CD8-positive, alpha-beta memory T cell (primary cell): ENCODE data around the gene DCDC2C. TPM values are rescaled to one million over a fixed set of nuclear protein-coding genes. Genes with fewer than 3 reads are reported as not detected.

Experiments
- CTCF ChIA-PET: fragments of 350-600 bp; sonication (Branson Sonifier 250); formaldehyde crosslinking; loops from one replicate; lab custom pipeline; 2021; ENCODE audit warnings: antibody characterized with exemption; lab: Charles Lee
- POLR2A ChIA-PET: fragments of 350-600 bp; sonication (Branson Sonifier 250); formaldehyde crosslinking; loops from one replicate; lab custom pipeline; 2021; ENCODE audit warnings: antibody characterized with exemption; lab: Charles Lee
- DNase-seq, 5 donors: peaks; one replicate each; pipeline versions ENCODE4 v3.0.0 to v3.0.0-alpha.2; 2020 to 2022; ENCODE audit warnings: mixed read lengths in 1 of 5
- H3K27ac ChIP-seq: one replicate; pipeline ENCODE4 v1.7.0; 2013; ENCODE audit warnings: low read depth, mild to moderate bottlenecking, low read length, moderate library complexity
- H3K27me3 ChIP-seq: 2 replicates; pipeline ENCODE4 v1.7.0; 2013; ENCODE audit warnings: low read length, mild to moderate bottlenecking; ENCODE audit not compliant: insufficient read depth, poor library complexity, severe bottlenecking
- H3K36me3 ChIP-seq: 2 replicates; pipeline ENCODE4 v1.7.0; 2013; ENCODE audit warnings: mild to moderate bottlenecking, low read length, moderate library complexity; ENCODE audit not compliant: insufficient read depth
- H3K4me1 ChIP-seq: 2 replicates; pipeline ENCODE4 v1.7.0; 2013; ENCODE audit warnings: mild to moderate bottlenecking, low read length, moderate library complexity; ENCODE audit not compliant: insufficient read depth
- H3K4me3 ChIP-seq: 2 replicates; pipeline ENCODE4 v1.7.0; 2013; ENCODE audit warnings: mild to moderate bottlenecking, low read length
- H3K9me3 ChIP-seq: 2 replicates; pipeline ENCODE4 v1.7.0; 2013; ENCODE audit warnings: mild to moderate bottlenecking, low read length
- H3K27ac Mint-ChIP-seq, 8 donors: one replicate each; pipeline ENCODE4 v1.8.0; 2020 to 2021; ENCODE audit warnings: mixed read lengths in 8 of 8, mild to moderate bottlenecking in 6 of 8, inconsistent platforms in 3 of 8, moderate library complexity in 3 of 8
- H3K27me3 Mint-ChIP-seq, 2 donors: one replicate each; pipeline ENCODE4 v1.8.0; 2020 to 2021; ENCODE audit warnings: mixed read lengths in 2 of 2, mild to moderate bottlenecking in 1 of 2, moderate library complexity in 1 of 2
- H3K36me3 Mint-ChIP-seq, 3 donors: one replicate each; pipeline ENCODE4 v1.8.0; 2020 to 2021; ENCODE audit warnings: mixed read lengths in 3 of 3, inconsistent platforms in 1 of 3, mild to moderate bottlenecking in 1 of 3
- H3K4me1 Mint-ChIP-seq, 3 donors: one replicate each; pipeline ENCODE4 v1.8.0; 2020 to 2021; ENCODE audit warnings: mixed read lengths in 3 of 3, inconsistent platforms in 1 of 3, mild to moderate bottlenecking in 1 of 3
- H3K4me3 Mint-ChIP-seq, 7 donors: one replicate each; pipeline ENCODE4 v1.8.0; 2020 to 2021; ENCODE audit warnings: mixed read lengths in 7 of 7, mild to moderate bottlenecking in 6 of 7, moderate library complexity in 4 of 7, inconsistent platforms in 2 of 7
- H3K9me3 Mint-ChIP-seq, 5 donors: one replicate each; pipeline ENCODE4 v1.8.0; 2020 to 2022; ENCODE audit warnings: mixed read lengths in 5 of 5, mild to moderate bottlenecking in 3 of 5, moderate library complexity in 2 of 5, inconsistent platforms in 1 of 5
- polyA plus RNA-seq: library from polyadenylated mRNA; unstranded; fragments of 300-500 nt; fragmentation: Illumina TruSeq; gene quantifications from one replicate; pipeline ENCODE4 v1.2.3, GENCODE V29; 2021
- total RNA-seq, 2 experiments: library from RNA; stranded (reverse); gene quantifications; one replicate each; pipeline ENCODE4 v1.2.3, GENCODE V29; 2021

DCDC2C gene
- total and polyA plus RNA-seq, 3 experiments from 2014 or later = not detected

GRCh38 chr2:3876221-3876620 lies 172.8 kb downstream of the DCDC2C start:
- CTCF ChIA-PET = no interaction called here

GRCh38 chr2:3876685-3877084 lies 173.3 kb downstream of the DCDC2C start:
- H3K4me1 Mint-ChIP-seq = no peaks in the 10 kb centered on the region

More at GRCh38 chr2:3876221-3876620, 172.8 kb downstream of the DCDC2C start:
- peaks cover 0 to 4% (median under 1%) of the 10 kb centered on the region in 5 donors for H3K9me3 Mint-ChIP-seq
- no peaks in the 10 kb centered on the region for H3K36me3 ChIP-seq
- POLR2A ChIA-PET = no interaction called here
- H3K27ac ChIP-seq = no peak overlapping the region
- no peak overlapping the region for H3K27ac Mint-ChIP-seq
- H3K36me3 Mint-ChIP-seq = no peaks in the 10 kb centered on the region
- peaks cover 0 to 1% of the 10 kb centered on the region in 2 donors for H3K27me3 Mint-ChIP-seq
- H3K4me1 Mint-ChIP-seq = no peaks in the 10 kb centered on the region
- H3K4me3 ChIP-seq = no peak overlapping the region
- H3K4me3 Mint-ChIP-seq = no peak overlapping the region
- no peak for DNase-seq
- H3K4me1 ChIP-seq = no peaks in the 10 kb centered on the region
- H3K27me3 ChIP-seq = no peaks in the 10 kb centered on the region
- no peaks in the 10 kb centered on the region for H3K9me3 ChIP-seq

GRCh38 chr2:3885629-3886628 lies 182.6 kb downstream of the DCDC2C start:
- Histone ChIP-seq H3K27ac (no peak overlapping the region), H3K36me3 (no peaks in the 10 kb centered on the region), H3K4me3 (no peak overlapping the region), H3K27me3 (no peaks in the 10 kb centered on the region), H3K4me1 (no peaks in the 10 kb centered on the region), H3K9me3 (no peaks in the 10 kb centered on the region)
- ChIA-PET CTCF (no interaction called here), POLR2A (no interaction called here)
- Mint-ChIP-seq H3K4me1 (no peaks in the 10 kb centered on the region), H3K36me3 (no peaks in the 10 kb centered on the region), H3K4me3 (no peak overlapping the region), H3K27me3 (no peaks in the 10 kb centered on the region), H3K9me3 (peaks cover 0 to 8% (median 2%) of the 10 kb centered on the region in 5 donors), H3K27ac (no peak overlapping the region)
- no peak for DNase-seq

More at GRCh38 chr2:3876685-3877084, 173.3 kb downstream of the DCDC2C start:
- H3K27ac Mint-ChIP-seq = no peak overlapping the region
- H3K27me3 Mint-ChIP-seq = peaks cover 0 to 1% of the 10 kb centered on the region in 2 donors
- POLR2A ChIA-PET = no interaction called here
- Histone ChIP-seq H3K27me3 (no peaks in the 10 kb centered on the region), H3K27ac (no peak overlapping the region), H3K9me3 (no peaks in the 10 kb centered on the region), H3K36me3 (no peaks in the 10 kb centered on the region), H3K4me1 (no peaks in the 10 kb centered on the region), H3K4me3 (no peak overlapping the region)
- no peaks in the 10 kb centered on the region for H3K36me3 Mint-ChIP-seq
- H3K9me3 Mint-ChIP-seq = peaks cover 0 to 4% (median 2%) of the 10 kb centered on the region in 5 donors
- CTCF ChIA-PET = no interaction called here
- DNase-seq = no peak
- no peak overlapping the region for H3K4me3 Mint-ChIP-seq

GRCh38 chr2:3895021-3895420 lies 191.6 kb downstream of the DCDC2C start:
- Histone ChIP-seq H3K27me3 (no peaks in the 10 kb centered on the region), H3K27ac (no peak overlapping the region), H3K4me1 (no peaks in the 10 kb centered on the region), H3K9me3 (no peaks in the 10 kb centered on the region), H3K4me3 (no peak overlapping the region), H3K36me3 (no peaks in the 10 kb centered on the region)
- no peak for DNase-seq
- peaks cover 0 to 3% of the 10 kb centered on the region in 2 donors for H3K27me3 Mint-ChIP-seq
- ChIA-PET POLR2A (no interaction called here), CTCF (no interaction called here)
- peaks cover 2 to 18% (median 2%) of the 10 kb centered on the region in 5 donors for H3K9me3 Mint-ChIP-seq
- H3K36me3 Mint-ChIP-seq = no peaks in the 10 kb centered on the region
- no peak overlapping the region for H3K27ac Mint-ChIP-seq
- H3K4me3 Mint-ChIP-seq = no peak overlapping the region
- no peaks in the 10 kb centered on the region for H3K4me1 Mint-ChIP-seq

Other genes with a start within 250 kb of the DCDC2C start
- 10 to 100 TPM; 33.0 to 35.3 TPM for gene ADI1, start 184.0 kb upstream of the DCDC2C start, total RNA-seq
- 24.1 TPM for gene ADI1, start 184.0 kb upstream of the DCDC2C start, polyA plus RNA-seq
- 10 to 100 TPM; 36.5 to 38.1 TPM for gene RNASEH1, start 145.2 kb upstream of the DCDC2C start, total RNA-seq
- gene RNASEH1, start 145.2 kb upstream of the DCDC2C start, polyA plus RNA-seq = 34.4 TPM
- gene RPS7, start 128.3 kb upstream of the DCDC2C start, total RNA-seq = 1,000 to 10,000 TPM; 1,423 to 1,459 TPM
- 1,173 TPM for gene RPS7, start 128.3 kb upstream of the DCDC2C start, polyA plus RNA-seq
- gene COLEC11, start 108.5 kb upstream of the DCDC2C start, total RNA-seq = under 1 TPM; 0.24 to 0.29 TPM
- gene COLEC11, start 108.5 kb upstream of the DCDC2C start, polyA plus RNA-seq = not detected
- not detected for gene ALLC, start 45.4 kb upstream of the DCDC2C start, total RNA-seq
- not detected for gene ALLC, start 45.4 kb upstream of the DCDC2C start, polyA plus RNA-seq